GM12891 (cell line): ENCODE results near the gene THOC3.
"Not testable (repeated sequence)": the region's sequence is repeated elsewhere in the genome, so short reads cannot be mapped to it uniquely, and the experiment has no call there.

Source experiments
- POLR2A ChIP-seq: IDR thresholded peaks from 2 replicates; pipeline ENCODE4 v1.6.1; 2011; ENCODE audit warnings: low read depth, low read length, control low read depth
- POLR2AphosphoS5 ChIP-seq: IDR thresholded peaks from 2 replicates; pipeline ENCODE4 v1.6.1; 2011; ENCODE audit warnings: low read depth, low read length, control low read depth
- POU2F2 ChIP-seq: IDR thresholded peaks from 2 replicates; pipeline ENCODE4 v1.6.1; 2011; ENCODE audit warnings: low read depth, mild to moderate bottlenecking, control low read depth, low read length, moderate library complexity
- SPI1 ChIP-seq: IDR thresholded peaks from 2 replicates; pipeline ENCODE4 v1.6.1; 2011; ENCODE audit warnings: low read depth, low read length, control low read depth
- TAF1 ChIP-seq: IDR thresholded peaks from 2 replicates; pipeline ENCODE4 v1.6.1; 2011; ENCODE audit warnings: low read depth, low read length, control low read depth

GRCh38 chr5:175997979-175998378 lies 29.9 kb upstream of the THOC3 start:
- not testable (repeated sequence) for TF ChIP-seq POLR2AphosphoS5, POLR2A, TAF1, SPI1, POU2F2
